H1 (cell line): ENCODE data around the gene SLC15A4. TPM values are rescaled to one million over a fixed set of nuclear protein-coding genes. Genes with fewer than 3 reads are reported as not detected.

Source experiments
- CTCF ChIA-PET: fragments of 300-600 bp; sonication (Branson Sonifier 250); formaldehyde crosslinking; loops from one replicate; lab custom pipeline; 2021; ENCODE audit not compliant: partially characterized antibody; lab: Charles Lee
- POLR2A ChIA-PET: fragments of 300-600 bp; sonication (Branson Sonifier 250); formaldehyde crosslinking; loops from one replicate; lab custom pipeline; 2021; ENCODE audit warnings: inconsistent platforms; ENCODE audit not compliant: partially characterized antibody; lab: Charles Lee
- DNase-seq, 2 experiments: peaks; one replicate each; pipeline versions ENCODE4 v3.0.0 to v3.0.0-alpha.2; 2010 to 2022; ENCODE audit warnings: low spot score in 2 of 2, low read depth in 1 of 2, mixed read lengths in 1 of 2
- FAIRE-seq: peaks from 2 replicates; lab custom pipeline; 2011; peaks lifted over from hg19 to GRCh38; lab: Jason Lieb, UNC
- H2AFZ ChIP-seq: 2 replicates; pipeline ENCODE4 v1.8.1; 2012; ENCODE audit warnings: low read length, inconsistent platforms
- H2AK5ac ChIP-seq: 2 replicates; pipeline ENCODE4 v1.6.1; 2013; ENCODE audit warnings: low read depth, low read length
- H2BK120ac ChIP-seq: replicated peaks from 2 replicates; pipeline ENCODE3; 2013; ENCODE audit warnings: low read depth, low read length, inconsistent platforms
- H2BK12ac ChIP-seq: 2 replicates; pipeline ENCODE4 v1.6.1; 2013; ENCODE audit warnings: low read depth, low read length
- H2BK15ac ChIP-seq: 2 replicates; pipeline ENCODE4 v1.6.1; 2013; ENCODE audit warnings: low read length
- H2BK20ac ChIP-seq: 2 replicates; pipeline ENCODE4 v1.6.1; 2013; ENCODE audit warnings: low read length
- H2BK5ac ChIP-seq: 2 replicates; pipeline ENCODE4 v1.6.1; 2013; ENCODE audit warnings: low read depth, low read length
- H3K14ac ChIP-seq: 2 replicates; pipeline ENCODE4 v1.6.1; 2013; ENCODE audit warnings: inconsistent platforms; ENCODE audit not compliant: insufficient read length
- H3K18ac ChIP-seq: 2 replicates; pipeline ENCODE4 v1.6.1; 2013; ENCODE audit warnings: low read length; ENCODE audit errors: extremely low read depth
- H3K23ac ChIP-seq: 2 replicates; pipeline ENCODE4 v1.6.1; 2013; ENCODE audit warnings: inconsistent platforms; ENCODE audit not compliant: insufficient read length
- H3K23me2 ChIP-seq: 2 replicates; pipeline ENCODE4 v1.6.1; 2013; ENCODE audit warnings: low read depth, low read length
- H3K27ac ChIP-seq: 2 replicates; pipeline ENCODE4 v1.6.1; 2011; ENCODE audit warnings: low read depth, low read length, inconsistent platforms
- H3K27me3 ChIP-seq, 4 experiments: replicated peaks in 1 of 4; 1 replicate in 1 of 4; 2 replicates in 3 of 4; pipeline versions ENCODE4 v1.6.1 to v1.8.1; 2011 to 2013; ENCODE audit warnings: low read length in 3 of 4, mild to moderate bottlenecking in 3 of 4, inconsistent platforms in 2 of 4, mixed read lengths in 2 of 4, moderate library complexity in 1 of 4; ENCODE audit not compliant: control insufficient read depth in 3 of 4, insufficient read depth in 3 of 4; ENCODE audit errors: extremely low read depth in 1 of 4
- H3K36me3 ChIP-seq, 4 experiments: 2 replicates each; pipeline versions ENCODE4 v1.6.1 to v1.8.1; 2011 to 2013; ENCODE audit warnings: mild to moderate bottlenecking in 4 of 4, low read length in 3 of 4, moderate library complexity in 2 of 4, control low read depth in 1 of 4, inconsistent platforms in 1 of 4; ENCODE audit not compliant: insufficient read depth in 4 of 4, control insufficient read depth in 2 of 4
- H3K4ac ChIP-seq: replicated peaks from 2 replicates; pipeline ENCODE3; 2013; ENCODE audit warnings: low read length, low read depth, mixed read lengths, inconsistent platforms; ENCODE audit not compliant: insufficient read length
- H3K4me1 ChIP-seq, 4 experiments: replicated peaks in 1 of 4; 1 replicate in 1 of 4; 2 replicates in 3 of 4; pipeline versions ENCODE4 v1.6.1 to v1.8.1; 2011 to 2013; ENCODE audit warnings: low read length in 3 of 4, inconsistent platforms in 2 of 4, mixed read lengths in 1 of 4; ENCODE audit not compliant: insufficient read depth in 4 of 4, control insufficient read depth in 3 of 4
- H3K4me2 ChIP-seq, 2 experiments: 2 replicates each; pipeline versions ENCODE4 v1.6.1 to v1.8.1; 2011 to 2013; ENCODE audit warnings: low read depth in 2 of 2, low read length in 2 of 2, control low read depth in 1 of 2, inconsistent platforms in 1 of 2, mild to moderate bottlenecking in 1 of 2; ENCODE audit not compliant: insufficient read depth in 1 of 2
- H3K4me3 ChIP-seq, 4 experiments: fragments of 200-600, 300-600 bp in 1 of 4; sonication (generic), shearing (Covaris generic), sonication (Bioruptor Twin) in 1 of 4; 2 replicates each; pipeline versions ENCODE4 v1.5.1 to v1.8.1; 2011 to 2016; ENCODE audit warnings: low read length in 4 of 4, low read depth in 3 of 4, control low read depth in 2 of 4, inconsistent platforms in 2 of 4, mild to moderate bottlenecking in 2 of 4, mixed read lengths in 1 of 4, moderate library complexity in 1 of 4; ENCODE audit not compliant: insufficient read depth in 2 of 4; ENCODE audit errors: extremely low read depth in 1 of 4
- H3K56ac ChIP-seq: replicated peaks from 2 replicates; pipeline ENCODE3; 2013; ENCODE audit warnings: low read depth, mild to moderate bottlenecking, mixed read lengths, low read length, inconsistent platforms; ENCODE audit not compliant: insufficient read length
- H3K79me1 ChIP-seq: 2 replicates; pipeline ENCODE4 v1.6.1; 2013; ENCODE audit warnings: low read depth, low read length, control low read depth
- H3K79me2 ChIP-seq, 2 experiments: 2 replicates each; pipeline versions ENCODE4 v1.6.1 to v1.8.1; 2012 to 2013; ENCODE audit warnings: low read length in 2 of 2, mild to moderate bottlenecking in 2 of 2, inconsistent platforms in 1 of 2; ENCODE audit not compliant: insufficient read depth in 2 of 2, control insufficient read depth in 1 of 2
- H3K9ac ChIP-seq, 4 experiments: replicated peaks in 1 of 4; 1 replicate in 1 of 4; 2 replicates in 3 of 4; pipeline versions ENCODE4 v1.6.1 to v1.8.1; 2011 to 2013; ENCODE audit warnings: low read depth in 3 of 4, low read length in 3 of 4, control low read depth in 2 of 4, mild to moderate bottlenecking in 2 of 4, moderate library complexity in 2 of 4, inconsistent platforms in 1 of 4; ENCODE audit errors: extremely low read depth in 1 of 4
- H3K9me3 ChIP-seq, 2 experiments: 2 replicates each; pipeline versions ENCODE4 v1.6.1 to v1.8.1; 2012 to 2013; ENCODE audit warnings: mild to moderate bottlenecking in 2 of 2, moderate library complexity in 2 of 2, control low read depth in 1 of 2, inconsistent platforms in 1 of 2, low read depth in 1 of 2, low read length in 1 of 2, mixed read lengths in 1 of 2; ENCODE audit not compliant: insufficient read depth in 2 of 2
- H4K20me1 ChIP-seq, 2 experiments: replicated peaks in 1 of 2; 2 replicates each; pipeline versions ENCODE3 to v1.8.1; 2011 to 2013; ENCODE audit warnings: inconsistent platforms in 2 of 2, low read length in 2 of 2, mild to moderate bottlenecking in 1 of 2; ENCODE audit not compliant: insufficient read depth in 2 of 2, control insufficient read depth in 1 of 2
- H4K5ac ChIP-seq: 2 replicates; pipeline ENCODE4 v1.6.1; 2013; ENCODE audit warnings: low read length, low read depth, mixed read lengths, inconsistent platforms; ENCODE audit not compliant: insufficient read length
- H4K8ac ChIP-seq: 2 replicates; pipeline ENCODE4 v1.8.0; 2013; ENCODE audit warnings: mild to moderate bottlenecking, moderate library complexity, low read length, inconsistent platforms; ENCODE audit not compliant: insufficient read depth; ENCODE audit errors: extremely low read depth
- H4K91ac ChIP-seq: replicated peaks from 2 replicates; pipeline ENCODE3; 2013; ENCODE audit warnings: low read length, mixed read lengths, inconsistent platforms; ENCODE audit not compliant: insufficient read length
- ATF3 ChIP-seq: IDR thresholded peaks from 2 replicates; pipeline ENCODE4 v1.6.1; 2011; ENCODE audit warnings: low read depth, mild to moderate bottlenecking, low read length; ENCODE audit not compliant: insufficient read depth
- CHD2 ChIP-seq: IDR thresholded peaks from 2 replicates; pipeline ENCODE4 v1.6.1; 2012; ENCODE audit warnings: low read length, improper control_type of control experiment
- CREB1 ChIP-seq: IDR thresholded peaks from 2 replicates; pipeline ENCODE4 v1.6.1; 2012; ENCODE audit warnings: inconsistent platforms
- E2F6 ChIP-seq: IDR thresholded peaks from 2 replicates; pipeline ENCODE4 v1.6.1; 2012; ENCODE audit warnings: inconsistent platforms
- EZH2 ChIP-seq: fragments of 200-600 bp; sonication (generic); IDR thresholded peaks from 2 replicates; pipeline ENCODE4 v1.7.1; 2012; ENCODE audit warnings: low read depth, mild to moderate bottlenecking, moderate library complexity, low read length, inconsistent platforms; ENCODE audit not compliant: severe bottlenecking
- GABPA ChIP-seq: IDR thresholded peaks from 2 replicates; pipeline ENCODE4 v1.6.1; 2011; ENCODE audit warnings: mild to moderate bottlenecking, low read length, moderate library complexity, borderline replicate concordance; ENCODE audit not compliant: insufficient read depth
- HDAC2 ChIP-seq, 2 experiments: fragments of 300-600 bp in 1 of 2; sonication (generic) in 1 of 2; IDR thresholded peaks; 2 replicates each; pipeline ENCODE4 v1.6.1; 2011 to 2012; ENCODE audit warnings: low read depth in 2 of 2, low read length in 2 of 2, mild to moderate bottlenecking in 2 of 2, moderate library complexity in 2 of 2, borderline replicate concordance in 1 of 2, inconsistent platforms in 1 of 2
- JUND ChIP-seq: IDR thresholded peaks from 2 replicates; pipeline ENCODE4 v1.6.1; 2011; ENCODE audit warnings: mild to moderate bottlenecking, improper control_type of control experiment, low read length
- SIRT6 ChIP-seq: IDR thresholded peaks from one replicate; pipeline ENCODE4 v1.7.1; 2012; ENCODE audit warnings: low read length, inconsistent platforms
- SP1 ChIP-seq: IDR thresholded peaks from 2 replicates; pipeline ENCODE4 v1.6.1; 2011; ENCODE audit warnings: low read depth, low read length
- TAF7 ChIP-seq: optimal IDR thresholded peaks from 2 replicates; pipeline ENCODE3; 2011; ENCODE audit warnings: low read depth, mild to moderate bottlenecking, inconsistent platforms, low read length, moderate library complexity, borderline replicate concordance
- WGBS, 2 experiments: shearing (Covaris generic) in 1 of 2; methylation state at CpG; one replicate each; pipeline versions ENCODE4 v1.1.6 to v1.1.7; 2013 to 2015; ENCODE audit warnings: low lambda C conversion rate in 2 of 2, mixed read lengths in 2 of 2, inconsistent platforms in 1 of 2, low coverage in 1 of 2, missing lambda C conversion rate in 1 of 2; ENCODE audit not compliant: insufficient replicate concordance in 2 of 2, insufficient coverage in 1 of 2, insufficient read length in 1 of 2; ENCODE audit errors: extremely low coverage in 1 of 2, missing lambda C conversion rate in 1 of 2; 5-methylcytosine and 5-hydroxymethylcytosine counted together
- polyA plus RNA-seq, 7 experiments: library from polyadenylated mRNA; depleted of rRNA in 3 of 7; stranded (reverse) in 5 of 7; unstranded in 2 of 7; fragments of >200 nt in 5 of 7; fragments of 200-250 nt in 2 of 7; gene quantifications; 1 replicate in 5 of 7; 2 replicates in 1 of 7; 4 replicates in 1 of 7; pipeline versions ENCODE4 v1.2.1 to v1.2.3, GENCODE V29; 2011 to 2013; ENCODE audit warnings: missing spikeins in 2 of 7, mixed read lengths in 2 of 7
- total RNA-seq: library from RNA; stranded (reverse); fragmentation: NEBNext Ultra II Directional; extraction: Animal tissue kit (Norgen Biotek cat#: 25700); gene quantifications from 2 replicates; pipeline ENCODE4 v1.2.1, GENCODE V29; 2021

The SLC15A4 gene
- total and polyA plus RNA-seq, 2 of the 8 experiments (the other 6 are each of a cell fraction or from before 2014, with no cell fraction given), result 22.7 to 26.6 TPM

DNA sequence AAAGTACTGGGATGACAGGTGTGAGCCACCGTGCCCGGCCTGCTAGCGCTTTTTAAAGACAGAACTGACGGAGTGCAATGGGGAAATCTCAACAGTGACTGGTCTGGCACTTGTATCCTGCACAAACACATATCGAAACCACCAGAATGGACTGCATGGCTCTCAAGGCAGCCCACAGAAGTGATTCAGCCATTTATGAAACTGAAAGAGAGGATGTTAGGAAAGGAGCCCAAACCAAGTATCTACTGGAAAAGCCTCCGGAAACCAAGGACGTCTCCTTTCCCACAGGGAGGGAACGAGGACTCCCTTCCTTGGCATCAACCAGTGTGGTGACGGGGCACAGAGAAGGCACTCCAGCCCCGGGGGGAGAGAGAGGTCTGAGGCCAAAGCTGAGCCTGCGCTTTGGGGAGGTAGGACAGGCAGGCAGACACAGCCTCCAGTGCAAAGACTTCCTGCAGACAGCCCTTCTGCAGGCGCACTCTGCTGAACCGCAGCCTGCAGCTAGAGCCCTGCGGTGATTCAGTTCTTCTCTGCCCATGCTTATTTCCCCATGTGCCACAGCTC, 16.5 kb downstream of the SLC15A4 start:
- H3K79me1 ChIP-seq, result peaks cover 9% of the 10 kb centered on the region; the same call in 1 of the 2 replicates
- no peak overlapping the region for H3K27ac ChIP-seq
- H3K36me3 ChIP-seq, result peaks cover 6 to 38% (median 13%) of the 10 kb centered on the region in 4 experiments; a peak in 6 of 8 replicates
- H3K79me2 ChIP-seq, result peaks cover 0 to 59% of the 10 kb centered on the region in 2 experiments; a peak in 2 of 4 replicates
- no peak overlapping the region for H3K9ac ChIP-seq
- no peak overlapping the region for H3K4me3 ChIP-seq
- H3K23me2 ChIP-seq, result no peaks in the 10 kb centered on the region
- H3K4ac ChIP-seq, result no peak overlapping the region
- H3K18ac ChIP-seq, result no peak overlapping the region
- WGBS, 2 experiments, result 91% methylated on average over 14 of the region's 14 CpGs; no CpG with 5 or more reads in 1 of the 2 experiments
- no peak overlapping the region for H2BK15ac ChIP-seq
- H2BK20ac ChIP-seq, result no peak overlapping the region
- no peak overlapping the region for H2AK5ac ChIP-seq
- no peak overlapping the region for H3K56ac ChIP-seq
- ChIA-PET CTCF (interaction anchor here (0.9 to 2.0 kb wide), 4 partner anchors 9 to 224 kb away, joined by 3 to 6 read pairs (median 4); no protein-coding TSS in a partner anchor), POLR2A (no interaction called here)
- H4K91ac ChIP-seq, result no peak overlapping the region
- no peak overlapping the region for H2BK120ac ChIP-seq
- no peak overlapping the region for H2AFZ ChIP-seq
- no peak overlapping the region for H2BK12ac ChIP-seq
- FAIRE-seq, result no peak
- H2BK5ac ChIP-seq, result no peak overlapping the region
- H3K23ac ChIP-seq, result no peak overlapping the region
- peaks cover 16 to 26% of the 10 kb centered on the region in 2 experiments for H4K20me1 ChIP-seq
- H3K4me2 ChIP-seq, result no peak overlapping the region
- H4K8ac ChIP-seq, result no peak overlapping the region
- H3K9me3 ChIP-seq, result no peaks in the 10 kb centered on the region
- H3K4me1 ChIP-seq, result peaks cover 0 to 4% (median 0%) of the 10 kb centered on the region in 4 experiments; a peak in 2 of 7 replicates
- no peak for TF ChIP-seq ATF3
- TF ChIP-seq EZH2, result no peak
- TF ChIP-seq HDAC2 (IDR thresholded peaks at IDR 0.05; ENCODE audit: borderline replicate concordance in 1 of 2, low read depth in 2 of 2, low read length in 2 of 2), result no peak
- TF ChIP-seq TAF7, result no peak
- TF ChIP-seq SP1, result no peak
- no peak for TF ChIP-seq CHD2
- TF ChIP-seq CREB1, result no peak
- TF ChIP-seq SIRT6, result no peak
- no peak for TF ChIP-seq GABPA
- no peak for TF ChIP-seq JUND
- no peak for TF ChIP-seq E2F6
- no peak for DNase-seq
- H3K14ac ChIP-seq, result no peak overlapping the region
- H4K5ac ChIP-seq, result no peak overlapping the region
- no peaks in the 10 kb centered on the region for H3K27me3 ChIP-seq
